Astrocyte (in vitro differentiated cells and primary cell): ENCODE results near the gene FGFR4. TPM values are rescaled to one million over a fixed set of nuclear protein-coding genes. Genes with fewer than 3 reads are reported as not detected.

Experiments
- DNase-seq: peaks from one replicate; pipeline ENCODE4 v3.0.0-alpha.2; 2010; ENCODE audit warnings: low read depth
- FAIRE-seq: peaks from 2 replicates; lab custom pipeline; 2011; peaks lifted over from hg19 to GRCh38; lab: Jason Lieb, UNC
- H2AFZ ChIP-seq: 2 replicates; pipeline ENCODE4 v1.6.0; 2012; ENCODE audit warnings: low read depth, low read length, inconsistent platforms
- H3K27ac ChIP-seq: 2 replicates; pipeline ENCODE4 v1.5.1; 2011; ENCODE audit warnings: low read depth, low read length, inconsistent platforms
- H3K27me3 ChIP-seq: 2 replicates; pipeline ENCODE4 v1.6.0; 2011; ENCODE audit warnings: low read length, inconsistent platforms; ENCODE audit not compliant: insufficient read depth
- H3K36me3 ChIP-seq: 2 replicates; pipeline ENCODE4 v1.5.1; 2011; ENCODE audit warnings: low read length, inconsistent platforms; ENCODE audit not compliant: insufficient read depth
- H3K4me1 ChIP-seq: 2 replicates; pipeline ENCODE4 v1.5.1; 2011; ENCODE audit warnings: low read length, inconsistent platforms; ENCODE audit not compliant: insufficient read depth
- H3K4me2 ChIP-seq: 2 replicates; pipeline ENCODE4 v1.6.0; 2012; ENCODE audit warnings: low read length, inconsistent platforms
- H3K4me3 ChIP-seq: 2 replicates; pipeline ENCODE4 v1.5.1; 2011; ENCODE audit warnings: low read depth, mild to moderate bottlenecking, low read length, inconsistent platforms; ENCODE audit not compliant: insufficient read depth
- H3K79me2 ChIP-seq: 2 replicates; pipeline ENCODE4 v1.6.0; 2012; ENCODE audit warnings: mild to moderate bottlenecking, low read length, inconsistent platforms; ENCODE audit not compliant: insufficient read depth
- H3K9ac ChIP-seq: 2 replicates; pipeline ENCODE4 v1.6.0; 2012; ENCODE audit warnings: mild to moderate bottlenecking, low read length, inconsistent platforms
- H3K9me3 ChIP-seq: 2 replicates; pipeline ENCODE4 v1.5.1; 2012; ENCODE audit warnings: low read depth, mild to moderate bottlenecking, low read length, inconsistent platforms; ENCODE audit not compliant: insufficient read depth
- H4K20me1 ChIP-seq: 2 replicates; pipeline ENCODE4 v1.6.0; 2012; ENCODE audit warnings: low read length, inconsistent platforms; ENCODE audit not compliant: insufficient read depth
- H3K27ac Mint-ChIP-seq: one replicate; pipeline ENCODE4 v1.8.0; 2021; ENCODE audit warnings: mild to moderate bottlenecking, mixed read lengths; ENCODE audit not compliant: unreplicated experiment
- H3K27me3 Mint-ChIP-seq: one replicate; pipeline ENCODE4 v1.8.0; 2021; ENCODE audit warnings: low read depth, mixed read lengths; ENCODE audit not compliant: unreplicated experiment
- H3K36me3 Mint-ChIP-seq: one replicate; pipeline ENCODE4 v1.8.0; 2021; ENCODE audit warnings: low read depth, mixed read lengths; ENCODE audit not compliant: unreplicated experiment
- H3K4me1 Mint-ChIP-seq: one replicate; pipeline ENCODE4 v1.8.0; 2021; ENCODE audit warnings: low read depth, mixed read lengths; ENCODE audit not compliant: unreplicated experiment
- H3K4me3 Mint-ChIP-seq: one replicate; pipeline ENCODE4 v1.8.0; 2021; ENCODE audit warnings: mild to moderate bottlenecking, moderate library complexity, mixed read lengths; ENCODE audit not compliant: unreplicated experiment
- H3K9me3 Mint-ChIP-seq: one replicate; pipeline ENCODE4 v1.8.0; 2021; ENCODE audit warnings: mild to moderate bottlenecking, mixed read lengths; ENCODE audit not compliant: unreplicated experiment
- CTCF ChIP-seq: IDR thresholded peaks from 2 replicates; pipeline ENCODE4 v1.5.1; 2011; ENCODE audit warnings: low read depth, mild to moderate bottlenecking, inconsistent platforms, low read length, moderate library complexity; ENCODE audit not compliant: insufficient read depth
- EZH2 ChIP-seq: IDR thresholded peaks from 2 replicates; pipeline ENCODE4 v1.6.1; 2012; ENCODE audit warnings: mild to moderate bottlenecking, low read length, inconsistent platforms; ENCODE audit not compliant: insufficient read depth
- total RNA-seq: library from RNA; stranded (reverse); gene quantifications from 2 replicates; pipeline ENCODE4 v1.2.1, GENCODE V29; 2021

The FGFR4 gene
- total RNA-seq, 1 donor from 2014 or later: 4.8 TPM

GRCh38 chr5:177096162-177097015 lies 9.7 kb downstream of the FGFR4 start:
- H3K27me3 Mint-ChIP-seq: peaks cover 12% of the 10 kb centered on the region
- DNase-seq (no peak), FAIRE-seq (no peak)
- Histone ChIP-seq H3K27me3 (no peaks in the 10 kb centered on the region), H3K36me3 (no peaks in the 10 kb centered on the region), H3K4me3 (no peak overlapping the region), H3K4me2 (no peak overlapping the region), H3K27ac (no peak overlapping the region), H3K9me3 (no peaks in the 10 kb centered on the region), H4K20me1 (no peaks in the 10 kb centered on the region), H2AFZ (no peak overlapping the region), H3K4me1 (no peaks in the 10 kb centered on the region), H3K79me2 (no peaks in the 10 kb centered on the region), H3K9ac (no peak overlapping the region)
- H3K36me3 Mint-ChIP-seq: peaks cover 1% of the 10 kb centered on the region
- no peak overlapping the region for H3K4me3 Mint-ChIP-seq
- peaks cover 4% of the 10 kb centered on the region for H3K4me1 Mint-ChIP-seq
- TF ChIP-seq CTCF (no peak), EZH2 (no peak)
- no peaks in the 10 kb centered on the region for H3K9me3 Mint-ChIP-seq
- H3K27ac Mint-ChIP-seq: no peak overlapping the region

- Mint-ChIP-seq H3K4me3 (no peak overlapping the region), H3K9me3 (no peaks in the 10 kb centered on the region), H3K4me1 (peaks cover 4% of the 10 kb centered on the region), H3K36me3 (no peaks in the 10 kb centered on the region), H3K27me3 (peaks cover 6% of the 10 kb centered on the region), H3K27ac (no peak overlapping the region)
- Histone ChIP-seq H3K27me3 (no peaks in the 10 kb centered on the region), H3K36me3 (no peaks in the 10 kb centered on the region), H3K4me2 (no peak overlapping the region), H4K20me1 (no peaks in the 10 kb centered on the region), H3K4me1 (no peaks in the 10 kb centered on the region), H3K27ac (no peak overlapping the region), H3K79me2 (no peaks in the 10 kb centered on the region), H3K9ac (no peak overlapping the region), H2AFZ (no peak overlapping the region), H3K4me3 (no peak overlapping the region), H3K9me3 (no peaks in the 10 kb centered on the region)
- FAIRE-seq (no peak), DNase-seq (no peak)
- TF ChIP-seq CTCF (no peak), EZH2 (no peak)
Observed at GRCh38 chr5:177097016-177097985, 10.6 kb downstream of the FGFR4 start.
